ENCODE data around the gene CDK5RAP2. TPM values are rescaled to one million over a fixed set of nuclear protein-coding genes. Genes with fewer than 3 reads are reported as not detected.

CDK5RAP2 gene
- polyA plus RNA-seq, 4 donors: 15.7 to 49.3 (median 18.9) TPM

- H3K4me1 ChIP-seq (ENCODE audit: control insufficient read depth in 3 of 3, insufficient read depth in 2 of 3, low read depth in 1 of 3, low read length in 2 of 3): peaks cover 0 to 6% (median 0%) of the 10 kb centered on the region in 3 donors
- H3K9me3 ChIP-seq (ENCODE audit: control insufficient read depth in 2 of 2, insufficient read depth in 1 of 2, low read depth in 1 of 2, low read length in 1 of 2): no peaks in the 10 kb centered on the region
- DNase-seq (no peak), FAIRE-seq (no peak)
- H3K4me3 ChIP-seq (ENCODE audit: low read depth in 1 of 3, low read length in 3 of 3): no peak overlapping the region
- WGBS, 3 donors: 93 to 97% (median 96%) methylated on average over 6 of the region's 6 CpGs
- no peak overlapping the region for H3K27ac ChIP-seq (ENCODE audit: low read depth in 1 of 3, low read length in 2 of 3)
- peaks cover 17 to 58% (median 19%) of the 10 kb centered on the region in 3 donors for H3K36me3 ChIP-seq (ENCODE audit: control insufficient read depth in 3 of 3, insufficient read depth in 2 of 3, low read depth in 1 of 3, low read length in 3 of 3)
- no peaks in the 10 kb centered on the region for H3K27me3 ChIP-seq (ENCODE audit: control insufficient read depth in 3 of 3, insufficient read depth in 3 of 3, low read length in 3 of 3)
Observed at GRCh38 chr9:120396931-120397330, 183.0 kb downstream of the CDK5RAP2 start.

- Histone ChIP-seq H3K36me3 (ENCODE audit: control insufficient read depth in 3 of 3, insufficient read depth in 2 of 3, low read depth in 1 of 3, low read length in 3 of 3) (peaks cover 17 to 59% (median 18%) of the 10 kb centered on the region in 3 donors), H3K4me3 (ENCODE audit: low read depth in 1 of 3, low read length in 3 of 3) (no peak overlapping the region), H3K27me3 (ENCODE audit: control insufficient read depth in 3 of 3, insufficient read depth in 3 of 3, low read length in 3 of 3) (no peaks in the 10 kb centered on the region), H3K27ac (ENCODE audit: low read depth in 1 of 3, low read length in 2 of 3) (no peak overlapping the region), H3K4me1 (ENCODE audit: control insufficient read depth in 3 of 3, insufficient read depth in 2 of 3, low read depth in 1 of 3, low read length in 2 of 3) (peaks cover 0 to 6% (median 0%) of the 10 kb centered on the region in 3 donors), H3K9me3 (ENCODE audit: control insufficient read depth in 2 of 2, insufficient read depth in 1 of 2, low read depth in 1 of 2, low read length in 1 of 2) (no peaks in the 10 kb centered on the region)
- WGBS, 3 donors: 82 to 100% (median 94%) methylated on average over 3 of the region's 3 CpGs
- no peak for DNase-seq
- FAIRE-seq: no peak
Observed at GRCh38 chr9:120396418-120396817, 183.5 kb downstream of the CDK5RAP2 start.

- H3K4me1 ChIP-seq (ENCODE audit: control insufficient read depth in 3 of 3, insufficient read depth in 2 of 3, low read depth in 1 of 3, low read length in 2 of 3): peaks cover 0 to 6% (median 0%) of the 10 kb centered on the region in 3 donors
- H3K36me3 ChIP-seq (ENCODE audit: control insufficient read depth in 3 of 3, insufficient read depth in 2 of 3, low read depth in 1 of 3, low read length in 3 of 3): peaks cover 14 to 60% (median 15%) of the 10 kb centered on the region in 3 donors
- H3K27me3 ChIP-seq (ENCODE audit: control insufficient read depth in 3 of 3, insufficient read depth in 3 of 3, low read length in 3 of 3): no peaks in the 10 kb centered on the region
- FAIRE-seq (no peak), DNase-seq (no peak)
- no peak overlapping the region for H3K27ac ChIP-seq (ENCODE audit: low read depth in 1 of 3, low read length in 2 of 3)
- no peaks in the 10 kb centered on the region for H3K9me3 ChIP-seq (ENCODE audit: control insufficient read depth in 2 of 2, insufficient read depth in 1 of 2, low read depth in 1 of 2, low read length in 1 of 2)
- WGBS, 3 donors: 86 to 96% (median 95%) methylated on average over 7 of the region's 7 CpGs
- no peak overlapping the region for H3K4me3 ChIP-seq (ENCODE audit: low read depth in 1 of 3, low read length in 3 of 3)
Observed at GRCh38 chr9:120395376-120395775, 184.6 kb downstream of the CDK5RAP2 start.

- Histone ChIP-seq H3K27ac (ENCODE audit: low read depth in 1 of 3, low read length in 2 of 3) (no peak overlapping the region), H3K36me3 (ENCODE audit: control insufficient read depth in 3 of 3, insufficient read depth in 2 of 3, low read depth in 1 of 3, low read length in 3 of 3) (peaks cover 9 to 64% (median 12%) of the 10 kb centered on the region in 3 donors), H3K4me1 (ENCODE audit: control insufficient read depth in 3 of 3, insufficient read depth in 2 of 3, low read depth in 1 of 3, low read length in 2 of 3) (peaks cover 0 to 6% (median 0%) of the 10 kb centered on the region in 3 donors), H3K4me3 (ENCODE audit: low read depth in 1 of 3, low read length in 3 of 3) (no peak overlapping the region), H3K9me3 (ENCODE audit: control insufficient read depth in 2 of 2, insufficient read depth in 1 of 2, low read depth in 1 of 2, low read length in 1 of 2) (no peaks in the 10 kb centered on the region), H3K27me3 (ENCODE audit: control insufficient read depth in 3 of 3, insufficient read depth in 3 of 3, low read length in 3 of 3) (no peaks in the 10 kb centered on the region)
- DNase-seq (no peak), FAIRE-seq (no peak)
- WGBS, 3 donors: 80 to 89% (median 88%) methylated on average over 13 of the region's 13 CpGs
Observed at GRCh38 chr9:120394058-120394669, 185.8 kb downstream of the CDK5RAP2 start.

GRCh38 chr9:120393386-120394057, 186.4 kb downstream of the CDK5RAP2 start:
- H3K36me3 ChIP-seq (ENCODE audit: control insufficient read depth in 3 of 3, insufficient read depth in 2 of 3, low read depth in 1 of 3, low read length in 3 of 3): peaks cover 9 to 71% (median 11%) of the 10 kb centered on the region in 3 donors
- WGBS, 3 donors: 78 to 81% (median 79%) methylated on average over 7 of the region's 7 CpGs
- peaks cover 0 to 6% (median 0%) of the 10 kb centered on the region in 3 donors for H3K4me1 ChIP-seq (ENCODE audit: control insufficient read depth in 3 of 3, insufficient read depth in 2 of 3, low read depth in 1 of 3, low read length in 2 of 3)

GRCh38 chr9:120392711-120393110, 187.3 kb downstream of the CDK5RAP2 start:
- no peak for DNase-seq
- H3K4me3 ChIP-seq (ENCODE audit: low read depth in 1 of 3, low read length in 3 of 3): no peak overlapping the region
- no peak overlapping the region for H3K27ac ChIP-seq (ENCODE audit: low read depth in 1 of 3, low read length in 2 of 3)
- H3K4me1 ChIP-seq (ENCODE audit: control insufficient read depth in 3 of 3, insufficient read depth in 2 of 3, low read depth in 1 of 3, low read length in 2 of 3): peaks cover 0 to 6% (median 0%) of the 10 kb centered on the region in 3 donors
- no peaks in the 10 kb centered on the region for H3K27me3 ChIP-seq (ENCODE audit: control insufficient read depth in 3 of 3, insufficient read depth in 3 of 3, low read length in 3 of 3)
- no peak for FAIRE-seq
- WGBS, 3 donors: 92 to 99% (median 95%) methylated on average over 8 of the region's 8 CpGs
- H3K36me3 ChIP-seq (ENCODE audit: control insufficient read depth in 3 of 3, insufficient read depth in 2 of 3, low read depth in 1 of 3, low read length in 3 of 3): peaks cover 7 to 77% (median 11%) of the 10 kb centered on the region in 3 donors
- H3K9me3 ChIP-seq (ENCODE audit: control insufficient read depth in 2 of 2, insufficient read depth in 1 of 2, low read depth in 1 of 2, low read length in 1 of 2): no peaks in the 10 kb centered on the region

More at GRCh38 chr9:120393386-120394057, 186.4 kb downstream of the CDK5RAP2 start:
- Histone ChIP-seq H3K27me3 (ENCODE audit: control insufficient read depth in 3 of 3, insufficient read depth in 3 of 3, low read length in 3 of 3) (no peaks in the 10 kb centered on the region), H3K27ac (ENCODE audit: low read depth in 1 of 3, low read length in 2 of 3) (no peak overlapping the region), H3K9me3 (ENCODE audit: control insufficient read depth in 2 of 2, insufficient read depth in 1 of 2, low read depth in 1 of 2, low read length in 1 of 2) (no peaks in the 10 kb centered on the region), H3K4me3 (ENCODE audit: low read depth in 1 of 3, low read length in 3 of 3) (no peak overlapping the region)
- FAIRE-seq (no peak), DNase-seq (peak in 1 of 2 donors; percentile 5)

GRCh38 chr9:120392245-120392644, 187.7 kb downstream of the CDK5RAP2 start:
- Histone ChIP-seq H3K4me1 (ENCODE audit: control insufficient read depth in 3 of 3, insufficient read depth in 2 of 3, low read depth in 1 of 3, low read length in 2 of 3) (peaks cover 0 to 6% (median 0%) of the 10 kb centered on the region in 3 donors), H3K36me3 (ENCODE audit: control insufficient read depth in 3 of 3, insufficient read depth in 2 of 3, low read depth in 1 of 3, low read length in 3 of 3) (peaks cover 5 to 77% (median 11%) of the 10 kb centered on the region in 3 donors)

GRCh38 chr9:120391691-120392090, 188.3 kb downstream of the CDK5RAP2 start:
- Histone ChIP-seq H3K4me1 (ENCODE audit: control insufficient read depth in 3 of 3, insufficient read depth in 2 of 3, low read depth in 1 of 3, low read length in 2 of 3) (peaks cover 0 to 8% (median 0%) of the 10 kb centered on the region in 3 donors), H3K36me3 (ENCODE audit: control insufficient read depth in 3 of 3, insufficient read depth in 2 of 3, low read depth in 1 of 3, low read length in 3 of 3) (peaks cover 5 to 75% (median 8%) of the 10 kb centered on the region in 3 donors), H3K27ac (ENCODE audit: low read depth in 1 of 3, low read length in 2 of 3) (no peak overlapping the region), H3K27me3 (ENCODE audit: control insufficient read depth in 3 of 3, insufficient read depth in 3 of 3, low read length in 3 of 3) (no peaks in the 10 kb centered on the region), H3K9me3 (ENCODE audit: control insufficient read depth in 2 of 2, insufficient read depth in 1 of 2, low read depth in 1 of 2, low read length in 1 of 2) (no peaks in the 10 kb centered on the region), H3K4me3 (ENCODE audit: low read depth in 1 of 3, low read length in 3 of 3) (no peak overlapping the region)
- FAIRE-seq: no peak
- DNase-seq: no peak
- 93 to 97% (median 96%) methylated on average over 5 of the region's 5 CpGs for WGBS, 3 donors

More at GRCh38 chr9:120392245-120392644, 187.7 kb downstream of the CDK5RAP2 start:
- Histone ChIP-seq H3K9me3 (ENCODE audit: control insufficient read depth in 2 of 2, insufficient read depth in 1 of 2, low read depth in 1 of 2, low read length in 1 of 2) (no peaks in the 10 kb centered on the region), H3K4me3 (ENCODE audit: low read depth in 1 of 3, low read length in 3 of 3) (no peak overlapping the region), H3K27ac (ENCODE audit: low read depth in 1 of 3, low read length in 2 of 3) (no peak overlapping the region), H3K27me3 (ENCODE audit: control insufficient read depth in 3 of 3, insufficient read depth in 3 of 3, low read length in 3 of 3) (no peaks in the 10 kb centered on the region)
- 97 to 98% (median 98%) methylated on average over 5 of the region's 5 CpGs for WGBS, 3 donors
- no peak for DNase-seq
- no peak for FAIRE-seq
